Osteocyte (in vitro differentiated cells): ENCODE data around the gene CLCNKB. TPM values are rescaled to one million over a fixed set of nuclear protein-coding genes. Genes with fewer than 3 reads are reported as not detected.
A peak's percentile ranks its signal among the peaks of the same experiment; 100 is the strongest.

ENCODE experiments used
- DNase-seq: peaks from one replicate; pipeline ENCODE4 v3.0.0; 2021; ENCODE audit warnings: mixed read lengths; ENCODE audit not compliant: unreplicated experiment; ENCODE audit errors: extremely low spot score
- H3K27ac Mint-ChIP-seq: one replicate; pipeline ENCODE4 v1.8.0; 2021; ENCODE audit warnings: mild to moderate bottlenecking, mixed read lengths; ENCODE audit not compliant: unreplicated experiment
- H3K27me3 Mint-ChIP-seq: one replicate; pipeline ENCODE4 v1.8.0; 2021; ENCODE audit warnings: mixed read lengths; ENCODE audit not compliant: unreplicated experiment
- H3K36me3 Mint-ChIP-seq: one replicate; pipeline ENCODE4 v1.8.0; 2021; ENCODE audit warnings: mixed read lengths; ENCODE audit not compliant: unreplicated experiment
- H3K4me1 Mint-ChIP-seq: one replicate; pipeline ENCODE4 v1.8.0; 2021; ENCODE audit warnings: mixed read lengths; ENCODE audit not compliant: unreplicated experiment
- H3K4me3 Mint-ChIP-seq: one replicate; pipeline ENCODE4 v1.8.0; 2021; ENCODE audit warnings: mild to moderate bottlenecking, moderate library complexity, mixed read lengths; ENCODE audit not compliant: unreplicated experiment
- H3K9me3 Mint-ChIP-seq: one replicate; pipeline ENCODE4 v1.8.0; 2021; ENCODE audit warnings: mixed read lengths; ENCODE audit not compliant: unreplicated experiment
- CTCF ChIP-seq: fragments of 200-600 bp; sonication (generic); IDR thresholded peaks from 2 replicates; pipeline ENCODE4 v1.5.0; 2021; ENCODE audit warnings: antibody characterized with exemption, mild to moderate bottlenecking, moderate library complexity
- total RNA-seq: library from RNA; stranded (reverse); gene quantifications from 2 replicates; pipeline ENCODE4 v1.2.1, GENCODE V29; 2021

Gene CLCNKB
- total RNA-seq, 1 donor from 2014 or later, result not detected

- TF ChIP-seq CTCF, result no peak
- no peak for DNase-seq
- Mint-ChIP-seq H3K27ac (peak overlapping the region; percentile 38), H3K9me3 (no peaks in the 10 kb centered on the region), H3K36me3 (no peaks in the 10 kb centered on the region), H3K27me3 (no peaks in the 10 kb centered on the region), H3K4me3 (no peak overlapping the region), H3K4me1 (peaks cover 62% of the 10 kb centered on the region)
These were observed 28.8 kb upstream of the CLCNKB start for GRCh38 chr1:16014509-16015482.

GRCh38 chr1:16015491-16015890, 28.1 kb upstream of the CLCNKB start:
- H3K27ac Mint-ChIP-seq, result no peak overlapping the region
- no peaks in the 10 kb centered on the region for H3K27me3 Mint-ChIP-seq
- DNase-seq, result no peak
- H3K4me1 Mint-ChIP-seq, result peaks cover 68% of the 10 kb centered on the region
- H3K9me3 Mint-ChIP-seq, result no peaks in the 10 kb centered on the region
- no peaks in the 10 kb centered on the region for H3K36me3 Mint-ChIP-seq
- no peak overlapping the region for H3K4me3 Mint-ChIP-seq
- no peak for TF ChIP-seq CTCF

- DNase-seq, result no peak
- Mint-ChIP-seq H3K27ac (no peak overlapping the region), H3K27me3 (no peaks in the 10 kb centered on the region), H3K9me3 (no peaks in the 10 kb centered on the region), H3K4me3 (no peak overlapping the region), H3K4me1 (peaks cover 69% of the 10 kb centered on the region), H3K36me3 (no peaks in the 10 kb centered on the region)
- no peak for TF ChIP-seq CTCF
These were observed 27.4 kb upstream of the CLCNKB start for GRCh38 chr1:16015960-16016901.

- Mint-ChIP-seq H3K27me3 (no peaks in the 10 kb centered on the region), H3K27ac (no peak overlapping the region), H3K36me3 (no peaks in the 10 kb centered on the region), H3K4me3 (no peak overlapping the region), H3K9me3 (no peaks in the 10 kb centered on the region), H3K4me1 (peaks cover 69% of the 10 kb centered on the region)
- DNase-seq, result no peak
- TF ChIP-seq CTCF, result no peak
These were observed 26.5 kb upstream of the CLCNKB start for GRCh38 chr1:16017076-16017460.
